Endodermal cell (in vitro differentiated cells): ENCODE results near the gene NNAT. TPM values are rescaled to one million over a fixed set of nuclear protein-coding genes. Genes with fewer than 3 reads are reported as not detected.
A peak's percentile ranks its signal among the peaks of the same experiment; 100 is the strongest.

ENCODE experiments used
- DNase-seq: peaks from one replicate; pipeline ENCODE4 v3.0.0-alpha.2; 2017
- H3K27ac ChIP-seq: 2 replicates; pipeline ENCODE4 v1.5.1; 2013; ENCODE audit warnings: mild to moderate bottlenecking, low read depth, low read length, moderate library complexity
- H3K27me3 ChIP-seq: 2 replicates; pipeline ENCODE4 v1.6.1; 2013; ENCODE audit warnings: mild to moderate bottlenecking, low read length, moderate library complexity; ENCODE audit not compliant: insufficient read depth, control insufficient read depth, poor library complexity, severe bottlenecking
- H3K36me3 ChIP-seq: 2 replicates; pipeline ENCODE4 v1.7.0; 2013; ENCODE audit warnings: mild to moderate bottlenecking, low read length, moderate library complexity; ENCODE audit not compliant: control insufficient read depth, insufficient read depth
- H3K4me1 ChIP-seq: one replicate; pipeline ENCODE4 v1.7.0; 2013; ENCODE audit warnings: low read length; ENCODE audit not compliant: control insufficient read depth, insufficient read depth
- H3K4me3 ChIP-seq: 2 replicates; pipeline ENCODE4 v1.5.1; 2013; ENCODE audit warnings: mild to moderate bottlenecking, low read length, moderate library complexity
- H3K9ac ChIP-seq: 2 replicates; pipeline ENCODE4 v1.6.1; 2013; ENCODE audit warnings: mild to moderate bottlenecking, low read length, moderate library complexity; ENCODE audit not compliant: poor library complexity, severe bottlenecking; ENCODE audit errors: extremely low read depth
- H3K9me3 ChIP-seq: 2 replicates; pipeline ENCODE4 v1.6.1; 2013; ENCODE audit warnings: mild to moderate bottlenecking, low read length, moderate library complexity; ENCODE audit not compliant: control insufficient read depth
- H3K27ac Mint-ChIP-seq: 2 replicates; pipeline ENCODE4 v1.8.0; 2020; ENCODE audit warnings: mixed read lengths
- H3K27me3 Mint-ChIP-seq: 2 replicates; pipeline ENCODE4 v1.8.0; 2021; ENCODE audit warnings: mild to moderate bottlenecking, mixed read lengths; ENCODE audit not compliant: insufficient read depth
- H3K36me3 Mint-ChIP-seq: 2 replicates; pipeline ENCODE4 v1.8.0; 2020; ENCODE audit warnings: low read depth, mixed read lengths
- H3K4me1 Mint-ChIP-seq: 2 replicates; pipeline ENCODE4 v1.8.0; 2020; ENCODE audit warnings: mixed read lengths
- H3K4me3 Mint-ChIP-seq: 2 replicates; pipeline ENCODE4 v1.8.0; 2020; ENCODE audit warnings: mild to moderate bottlenecking, moderate library complexity, mixed read lengths
- H3K9me3 Mint-ChIP-seq: 2 replicates; pipeline ENCODE4 v1.8.0; 2020; ENCODE audit warnings: mild to moderate bottlenecking, mixed read lengths
- WGBS, 2 experiments: methylation state at CpG; one replicate each; pipeline versions ENCODE4 v1.1.5 to v1.1.7; 2013; ENCODE audit warnings: missing lambda C conversion rate in 2 of 2, mixed read lengths in 1 of 2; ENCODE audit not compliant: insufficient coverage in 1 of 2, insufficient read length in 1 of 2; 5-methylcytosine and 5-hydroxymethylcytosine counted together
- total RNA-seq, 2 donors: library from RNA; stranded (reverse); fragmentation: NEBNext Ultra II Directional in 1 of 2; extraction: Animal tissue kit (Norgen Biotek cat#: 25700) in 1 of 2; gene quantifications; 2 replicates in 1 of 2; 3 replicates in 1 of 2; pipeline ENCODE4 v1.2.1, GENCODE V29; 2021
- TF ChIP-seq, protein P1 (sequence below): fragments of 200-600 bp; sonication (generic); conservative IDR thresholded peaks from 2 replicates; pipeline ENCODE4 v1.5.0; 2021; ENCODE audit warnings: antibody characterized with exemption, mild to moderate bottlenecking

The NNAT gene
- total RNA-seq, 2 donors from 2014 or later = 16.8 to 27.3 TPM

- H3K36me3 Mint-ChIP-seq = peaks cover 12% of the 10 kb centered on the region
- H3K4me1 ChIP-seq = no peaks in the 10 kb centered on the region
Observed at GRCh38 chr20:37526238-37526838, 5.3 kb downstream of the NNAT start.

GRCh38 chr20:37526839-37527637 is 6.0 kb downstream of the NNAT start:
- WGBS, 2 experiments = 0% methylated on average over 6 to 20 of the region's 28 CpGs
- Mint-ChIP-seq H3K27ac (peak overlapping the region; percentile 100), H3K4me3 (peak overlapping the region; percentile 82), H3K36me3 (peaks cover 12% of the 10 kb centered on the region), H3K27me3 (peaks cover 4% of the 10 kb centered on the region), H3K9me3 (no peaks in the 10 kb centered on the region), H3K4me1 (peaks cover 25% of the 10 kb centered on the region)
- Histone ChIP-seq H3K4me3 (peak overlapping the region; percentile 98), H3K27ac (peak overlapping the region; percentile 100), H3K4me1 (no peaks in the 10 kb centered on the region), H3K9ac (peak overlapping the region; percentile 99), H3K36me3 (peaks cover 10% of the 10 kb centered on the region), H3K27me3 (no peaks in the 10 kb centered on the region), H3K9me3 (no peaks in the 10 kb centered on the region)
- TF ChIP-seq, protein P1, sequence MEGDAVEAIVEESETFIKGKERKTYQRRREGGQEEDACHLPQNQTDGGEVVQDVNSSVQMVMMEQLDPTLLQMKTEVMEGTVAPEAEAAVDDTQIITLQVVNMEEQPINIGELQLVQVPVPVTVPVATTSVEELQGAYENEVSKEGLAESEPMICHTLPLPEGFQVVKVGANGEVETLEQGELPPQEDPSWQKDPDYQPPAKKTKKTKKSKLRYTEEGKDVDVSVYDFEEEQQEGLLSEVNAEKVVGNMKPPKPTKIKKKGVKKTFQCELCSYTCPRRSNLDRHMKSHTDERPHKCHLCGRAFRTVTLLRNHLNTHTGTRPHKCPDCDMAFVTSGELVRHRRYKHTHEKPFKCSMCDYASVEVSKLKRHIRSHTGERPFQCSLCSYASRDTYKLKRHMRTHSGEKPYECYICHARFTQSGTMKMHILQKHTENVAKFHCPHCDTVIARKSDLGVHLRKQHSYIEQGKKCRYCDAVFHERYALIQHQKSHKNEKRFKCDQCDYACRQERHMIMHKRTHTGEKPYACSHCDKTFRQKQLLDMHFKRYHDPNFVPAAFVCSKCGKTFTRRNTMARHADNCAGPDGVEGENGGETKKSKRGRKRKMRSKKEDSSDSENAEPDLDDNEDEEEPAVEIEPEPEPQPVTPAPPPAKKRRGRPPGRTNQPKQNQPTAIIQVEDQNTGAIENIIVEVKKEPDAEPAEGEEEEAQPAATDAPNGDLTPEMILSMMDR = no peak
- DNase-seq = peak; percentile 59

More at GRCh38 chr20:37526238-37526838, 5.3 kb downstream of the NNAT start:
- peak overlapping the region; percentile 100 for H3K27ac Mint-ChIP-seq
- peaks cover 12% of the 10 kb centered on the region for H3K36me3 ChIP-seq
- peak overlapping the region; percentile 98 for H3K4me3 ChIP-seq
- peak overlapping the region; percentile 99 for H3K9ac ChIP-seq
- peak; percentile 94 for DNase-seq
- H3K9me3 ChIP-seq = no peaks in the 10 kb centered on the region
- H3K4me1 Mint-ChIP-seq = peaks cover 25% of the 10 kb centered on the region
- H3K4me3 Mint-ChIP-seq = peak overlapping the region; percentile 82
- H3K27me3 ChIP-seq = no peaks in the 10 kb centered on the region
- H3K27ac ChIP-seq = no peak overlapping the region
- TF ChIP-seq, protein P1 = no peak
- H3K9me3 Mint-ChIP-seq = no peaks in the 10 kb centered on the region
- peaks cover 4% of the 10 kb centered on the region for H3K27me3 Mint-ChIP-seq
- WGBS, 2 experiments = 0% methylated on average over 6 to 10 of the region's 10 CpGs

- peak within 1 kb of the TSS; percentile 100 for H3K27ac ChIP-seq
- Mint-ChIP-seq H3K27me3 (peaks cover 4% of the 10 kb centered on the region), H3K27ac (peak within 1 kb of the TSS; percentile 100), H3K4me1 (peaks cover 25% of the 10 kb centered on the region), H3K9me3 (no peaks in the 10 kb centered on the region), H3K4me3 (peak within 1 kb of the TSS; percentile 82), H3K36me3 (peaks cover 10% of the 10 kb centered on the region)
- TF ChIP-seq, protein P1 = no peak
- no peaks in the 10 kb centered on the region for H3K9me3 ChIP-seq
- H3K4me1 ChIP-seq = no peaks in the 10 kb centered on the region
- DNase-seq = peak; percentile 96
- no peaks in the 10 kb centered on the region for H3K27me3 ChIP-seq
- H3K4me3 ChIP-seq = peak within 1 kb of the TSS; percentile 98
- WGBS, 2 experiments = 0% methylated on average over 28 to 62 of the region's 62 CpGs
- H3K9ac ChIP-seq = peak within 1 kb of the TSS; percentile 99
- H3K36me3 ChIP-seq = peaks cover 10% of the 10 kb centered on the region
Observed at GRCh38 chr20:37527638-37528445, 6.8 kb downstream of the NNAT start, which contains the start of gene BLCAP. TSS of gene BLCAP (minus strand) at chr20:37527876. CDS start at chr20:37519174, 8,702 bp downstream.
